RKO (cell line): ENCODE measurements around the gene CLRN3.

Source experiments
- DNase-seq: peaks from one replicate; pipeline ENCODE4 v3.0.0-alpha.2; 2016; ENCODE audit warnings: low spot score

CLRN3 gene

DNA sequence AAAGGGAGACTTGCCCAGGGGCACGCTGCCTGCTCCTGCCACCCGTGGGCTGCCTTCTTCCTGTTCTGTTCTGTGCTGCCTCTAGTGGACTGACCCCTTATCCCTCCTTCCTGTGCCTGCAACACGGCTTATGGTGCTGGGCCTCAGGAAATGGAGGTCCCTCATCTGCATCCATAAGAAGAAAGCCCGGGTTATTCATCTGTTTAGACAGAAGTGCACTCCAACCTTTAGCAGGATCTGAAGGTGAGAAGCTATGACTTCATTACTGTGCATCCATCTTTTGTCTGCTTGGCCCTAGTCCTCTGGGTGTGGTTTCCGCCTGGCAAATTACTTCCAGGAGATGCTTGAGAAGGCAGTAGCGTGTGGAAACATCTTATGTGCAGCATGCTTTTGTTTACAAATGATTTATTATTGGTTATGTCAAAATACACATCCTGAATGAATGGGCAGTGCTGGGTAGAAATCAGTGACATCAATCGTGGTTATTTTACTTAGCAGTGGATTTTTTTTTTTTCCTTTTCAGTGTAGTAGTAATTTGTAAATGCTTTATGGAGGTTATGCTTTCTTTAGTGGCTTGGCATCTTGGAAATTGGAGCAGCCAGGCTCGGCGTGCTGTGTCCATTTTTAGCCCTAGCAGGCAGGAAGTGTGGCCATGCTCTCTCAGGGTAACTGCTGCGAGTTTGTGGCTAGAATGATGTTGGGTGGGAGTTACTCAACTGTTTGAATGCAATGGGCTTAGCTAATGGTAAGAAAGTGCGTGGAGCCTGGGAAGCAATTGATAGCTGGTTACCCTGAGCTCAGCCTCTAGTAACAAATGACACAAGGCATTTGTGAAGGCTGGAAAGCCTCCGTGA, 26.9 kb upstream of the CLRN3 start:
- DNase-seq: peak; percentile 12

DNA sequence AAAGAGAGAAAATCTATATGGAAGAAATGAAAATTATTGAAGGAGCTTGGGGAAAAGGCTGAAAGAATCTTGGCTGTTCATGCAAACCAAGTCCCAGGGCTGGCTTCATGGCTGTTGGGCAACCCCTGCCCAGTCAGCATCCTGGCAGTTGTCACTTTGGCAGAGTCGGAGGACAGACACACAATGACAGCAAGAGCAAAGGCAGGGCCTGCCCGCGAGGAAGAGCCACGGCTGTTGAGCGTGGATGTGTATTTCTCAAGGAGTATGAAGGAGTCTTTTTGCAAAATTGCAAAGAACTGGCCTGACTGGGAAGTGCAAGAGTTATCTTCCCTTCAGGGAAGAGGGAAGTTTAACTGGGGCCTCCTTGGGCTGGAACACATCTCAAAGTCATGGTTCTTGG, 25.8 kb upstream of the CLRN3 start:
- no peak for DNase-seq

DNA sequence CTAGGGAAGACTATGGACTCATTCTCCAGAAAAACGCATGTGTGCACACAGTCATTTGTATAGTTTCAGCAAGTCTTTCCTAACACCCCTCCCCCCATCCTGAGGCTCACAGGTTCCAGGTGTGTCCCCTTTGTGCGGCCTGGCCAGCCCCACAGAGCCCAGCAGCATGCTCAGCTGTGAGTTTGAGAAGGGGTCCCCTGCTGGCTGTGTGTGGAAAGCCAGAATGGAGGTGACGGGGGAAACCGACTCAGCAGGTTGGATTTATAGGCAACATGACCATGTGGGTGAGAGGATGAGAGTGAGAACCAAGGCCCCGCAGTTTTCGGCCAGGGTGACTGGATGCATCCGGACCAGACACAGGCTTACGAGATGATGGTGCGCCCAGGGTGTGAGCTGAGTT, 24.1 kb upstream of the CLRN3 start:
- DNase-seq: no peak

DNA sequence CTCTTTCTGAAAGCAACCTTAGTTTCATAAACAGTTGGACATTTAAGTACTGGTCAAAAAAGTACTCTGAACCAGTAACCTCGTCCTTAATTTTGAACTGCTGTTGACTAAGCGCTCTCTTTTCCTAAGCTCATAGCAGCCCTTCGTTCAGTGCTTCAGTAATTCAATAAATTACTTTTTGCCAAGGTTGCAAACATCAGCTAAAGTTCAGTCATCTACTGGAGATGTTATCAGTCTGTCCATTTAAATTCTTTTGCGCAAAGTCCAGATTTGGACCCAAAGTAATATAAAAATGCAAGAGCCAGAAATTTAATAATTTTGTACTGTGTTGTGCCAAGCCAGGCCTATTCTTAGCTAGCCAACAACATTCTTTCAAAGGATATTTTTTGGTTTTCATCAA, 22.6 kb upstream of the CLRN3 start:
- no peak for DNase-seq

DNA sequence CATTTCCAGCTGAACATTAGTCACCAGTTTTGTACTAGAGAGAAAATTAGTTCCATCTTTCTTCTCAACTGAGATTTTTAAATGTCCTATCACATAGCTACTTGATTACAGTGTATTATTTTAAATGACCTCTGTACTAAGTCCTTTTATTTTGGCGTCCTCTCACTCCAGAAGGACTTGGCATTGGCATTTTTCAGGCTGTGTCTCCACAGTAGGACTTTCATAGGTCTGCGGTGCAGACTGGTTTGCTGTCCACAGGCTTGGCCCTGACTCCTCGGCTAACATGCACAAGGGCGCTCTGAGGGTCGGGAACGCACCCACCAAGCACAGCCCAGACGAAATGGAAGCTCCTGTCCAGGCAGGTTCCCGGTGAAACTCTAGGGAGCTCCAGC, 20.6 kb upstream of the CLRN3 start:
- DNase-seq: no peak

DNA sequence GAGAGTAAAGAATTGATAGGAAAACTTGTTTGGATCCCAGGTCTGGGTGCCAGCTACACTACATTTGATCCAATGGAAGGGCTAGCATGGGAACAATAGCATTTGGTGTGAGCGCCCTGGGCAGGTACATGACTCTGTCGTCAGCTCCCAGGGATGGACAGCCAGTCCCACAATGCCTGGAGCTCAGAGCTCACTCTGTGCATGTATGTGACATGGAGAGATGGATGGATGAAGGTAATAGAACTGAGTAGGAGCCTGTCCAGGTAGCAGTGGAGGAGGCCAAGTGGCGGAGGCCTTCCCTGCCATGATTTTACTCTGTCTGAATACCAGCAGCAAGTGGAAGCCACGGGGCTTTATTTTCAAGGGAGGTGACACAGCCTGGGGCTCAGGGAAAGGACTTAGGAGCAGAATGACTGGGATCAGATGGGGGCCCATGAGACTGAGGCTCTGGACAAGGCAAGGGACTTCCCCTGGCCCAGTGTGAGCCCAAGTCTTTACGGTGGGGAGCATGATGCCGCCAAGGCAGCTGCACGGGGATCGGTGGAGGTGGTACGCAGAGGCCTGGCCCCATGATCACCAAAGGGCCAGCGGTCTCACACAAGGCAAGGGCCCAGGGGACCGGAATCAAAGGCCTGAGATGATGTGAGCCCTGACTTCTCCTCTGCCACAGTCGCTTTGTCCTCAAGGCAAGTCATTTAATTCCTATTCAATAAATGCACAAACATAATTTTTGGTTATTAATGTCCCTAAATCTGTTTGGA, 20.0 kb upstream of the CLRN3 start:
- DNase-seq: no peak

DNA sequence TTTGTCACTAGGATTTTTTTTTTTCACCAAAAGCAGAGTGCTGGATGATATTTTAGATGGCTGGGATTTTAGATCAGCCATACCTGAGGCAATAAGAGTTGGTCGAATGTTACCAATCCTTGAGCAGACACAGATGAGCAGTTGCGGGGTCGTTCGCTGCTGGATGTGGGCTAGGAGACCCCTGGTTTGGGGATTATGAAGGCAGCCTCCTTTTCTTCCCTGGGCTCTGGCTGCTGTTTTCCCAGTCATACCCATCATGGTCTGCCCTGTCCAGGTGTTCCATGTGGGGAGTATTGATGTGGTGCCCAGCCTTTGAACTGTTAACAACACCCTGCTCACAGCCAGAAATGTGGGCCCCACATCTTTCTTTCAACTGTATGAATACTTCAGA, 19.1 kb upstream of the CLRN3 start:
- no peak for DNase-seq

DNA sequence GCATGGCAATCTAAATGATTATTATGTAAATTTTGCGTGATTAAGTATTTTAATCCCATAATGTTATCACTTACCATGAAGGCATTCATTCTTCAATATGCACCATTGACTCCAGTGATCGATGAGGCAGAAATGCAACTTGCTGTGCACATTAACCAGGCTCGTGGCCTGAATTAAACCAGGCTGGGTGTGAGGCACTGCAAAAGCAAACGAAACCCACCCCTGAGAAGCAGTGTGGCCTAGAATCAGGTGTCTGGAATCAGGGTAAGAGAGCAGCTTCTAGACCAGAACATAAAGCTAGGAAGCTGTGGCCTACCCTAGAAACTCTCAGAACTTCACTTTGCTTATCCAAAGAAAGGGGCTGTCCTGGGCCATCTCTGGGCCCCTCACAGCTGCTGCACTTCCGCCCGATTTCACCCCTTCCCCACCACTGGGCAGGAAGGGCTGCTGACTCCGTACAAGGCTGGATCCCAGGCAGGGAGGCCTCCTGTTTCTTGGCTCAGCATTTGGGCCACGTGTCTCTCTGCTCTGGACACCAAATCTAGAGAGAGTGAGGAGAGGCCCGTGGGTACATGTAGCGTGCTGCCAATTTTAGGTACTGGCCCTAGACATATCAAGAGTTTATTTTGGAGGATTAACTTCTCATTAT, 18.6 kb upstream of the CLRN3 start:
- no peak for DNase-seq

DNA sequence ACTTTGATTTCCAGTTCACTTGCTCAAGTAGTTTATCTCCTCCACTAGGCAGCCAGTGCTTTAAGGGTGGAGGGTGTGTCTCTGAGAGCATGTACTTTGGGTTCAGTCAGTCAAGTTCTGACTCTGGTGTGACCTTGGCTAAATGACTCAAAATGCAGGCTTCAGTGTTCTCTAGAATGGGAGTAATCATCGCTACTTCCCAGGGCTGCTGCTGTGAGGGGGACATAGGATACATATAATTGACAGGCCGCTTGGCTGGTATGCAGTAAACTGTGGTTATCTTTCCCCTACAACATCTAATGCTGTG, 17.7 kb upstream of the CLRN3 start:
- no peak for DNase-seq

DNA sequence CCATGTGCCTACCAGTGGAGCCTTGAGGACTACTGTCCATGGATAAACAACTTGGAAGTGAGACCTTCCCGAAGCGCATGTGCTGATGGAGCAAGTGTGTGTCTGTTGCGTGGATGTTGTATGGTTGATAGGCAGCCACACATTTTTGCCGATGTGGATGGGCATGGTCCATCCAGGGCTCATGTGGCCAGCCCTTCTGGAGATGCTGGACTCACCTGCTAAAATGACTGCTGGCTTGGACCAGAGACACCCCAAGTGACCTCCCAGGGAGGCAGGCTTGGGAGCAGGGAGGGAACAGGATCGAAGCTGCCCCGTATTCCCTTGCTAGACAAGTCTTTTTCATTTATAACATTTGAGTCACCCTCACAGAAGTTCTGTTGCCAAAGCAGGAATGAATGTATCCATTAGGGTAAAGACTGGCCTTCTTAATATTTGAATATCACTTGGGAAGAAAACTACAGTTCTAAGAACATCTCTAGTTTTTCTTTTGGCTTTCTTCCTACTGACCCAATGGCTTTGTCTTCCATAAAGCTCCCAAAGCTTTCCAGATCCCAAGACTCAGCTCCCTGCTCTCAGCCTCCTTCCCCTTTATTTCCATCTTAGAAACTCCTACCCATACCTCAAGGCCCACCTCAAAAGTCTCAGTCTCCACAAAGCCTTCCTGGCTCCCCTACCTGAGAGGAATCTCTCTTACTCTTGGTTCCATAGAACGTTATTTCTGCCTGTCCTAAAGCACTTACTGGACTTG, 17.1 kb upstream of the CLRN3 start:
- DNase-seq: no peak

DNA sequence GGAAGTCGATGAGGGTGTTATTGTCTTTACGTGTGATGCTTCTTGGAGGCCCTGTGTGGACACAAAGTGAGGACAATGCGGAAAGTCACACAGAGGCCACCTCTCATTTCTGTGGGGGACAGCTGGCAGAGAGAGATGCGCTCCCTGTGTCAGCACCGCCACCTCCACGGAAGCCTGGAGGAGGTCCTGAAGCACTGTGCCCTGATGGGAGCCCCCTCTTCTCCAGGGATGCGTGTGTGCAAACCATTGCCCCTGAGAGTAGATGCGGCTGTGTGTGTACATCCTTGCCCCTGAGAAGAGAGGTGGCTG, 16.2 kb upstream of the CLRN3 start:
- no peak for DNase-seq

GRCh38 chr10:127908106-127908958, 15.6 kb upstream of the CLRN3 start:
- DNase-seq: peak; percentile 29

- no peak for DNase-seq
These were observed 14.8 kb upstream of the CLRN3 start for GRCh38 chr10:127907411-127908105.

DNA sequence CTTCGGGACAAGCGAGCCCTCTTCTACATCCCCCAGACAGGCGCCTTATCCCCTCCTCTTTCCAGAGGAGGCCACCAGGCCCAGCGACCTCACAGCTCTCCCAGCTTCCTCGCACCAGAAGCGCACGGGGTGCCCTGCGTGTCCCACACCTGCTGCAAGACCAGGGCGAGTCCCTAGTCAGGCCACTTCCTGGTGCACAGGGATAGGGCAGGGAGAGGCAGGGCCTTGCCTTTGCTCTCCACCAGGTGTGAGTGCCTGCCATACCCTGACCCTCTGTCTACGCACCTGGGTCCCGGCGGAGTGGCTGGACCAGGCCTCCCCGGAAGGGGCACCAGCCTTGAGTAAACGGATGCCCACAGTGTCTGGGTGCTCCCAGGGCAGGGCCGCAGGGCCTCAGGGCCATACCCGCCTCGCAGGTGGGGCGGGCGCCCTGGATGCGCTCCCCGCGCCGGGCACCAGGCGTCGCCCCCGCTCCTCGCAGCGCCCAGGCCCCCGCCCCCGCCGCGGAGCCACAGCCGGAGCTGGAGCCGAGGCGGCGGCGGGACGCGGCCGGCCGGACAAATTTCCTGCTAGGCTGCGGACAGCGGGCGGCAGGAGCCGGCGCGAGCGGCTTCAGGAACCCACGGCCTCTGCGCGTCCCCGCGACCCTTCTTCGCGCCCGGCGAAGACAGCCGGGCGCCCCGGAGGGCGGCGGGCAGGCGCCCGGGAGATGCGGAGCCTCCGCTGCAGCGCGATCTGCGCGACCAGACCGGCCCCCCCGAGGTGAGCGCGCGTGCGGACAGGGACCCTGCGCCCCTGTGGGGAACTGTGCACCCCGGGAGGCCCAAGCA, 14.0 kb upstream of the CLRN3 start, which contains the start of gene PTPRE:
Gene PTPRE, plus strand, starts transcription at position 556 of the 830 bp plus-strand sequence. CDS start 133,779 bp downstream, outside the sequence.
- DNase-seq: peak; percentile 51

DNA sequence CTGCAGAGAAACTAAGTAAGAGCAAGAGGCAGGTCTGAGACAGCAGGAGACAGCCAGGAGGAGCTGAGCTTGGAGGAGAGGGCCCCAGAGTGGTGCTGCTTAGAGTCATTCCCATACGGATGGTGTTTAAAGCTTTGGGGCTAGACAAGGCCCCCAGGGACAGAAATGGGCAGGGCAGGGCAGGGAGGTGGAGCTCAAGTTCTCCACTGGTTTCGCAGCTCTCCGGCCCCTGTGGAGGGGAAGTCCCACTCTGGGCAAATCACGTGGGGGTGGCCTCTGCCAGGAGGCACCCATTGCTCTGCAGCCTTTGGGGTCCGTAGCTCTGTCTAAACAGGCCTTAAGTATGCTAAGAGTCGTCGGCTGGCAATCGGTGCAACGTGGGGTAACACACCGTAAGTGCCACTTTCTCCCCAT, 13.1 kb upstream of the CLRN3 start:
- no peak for DNase-seq

DNA sequence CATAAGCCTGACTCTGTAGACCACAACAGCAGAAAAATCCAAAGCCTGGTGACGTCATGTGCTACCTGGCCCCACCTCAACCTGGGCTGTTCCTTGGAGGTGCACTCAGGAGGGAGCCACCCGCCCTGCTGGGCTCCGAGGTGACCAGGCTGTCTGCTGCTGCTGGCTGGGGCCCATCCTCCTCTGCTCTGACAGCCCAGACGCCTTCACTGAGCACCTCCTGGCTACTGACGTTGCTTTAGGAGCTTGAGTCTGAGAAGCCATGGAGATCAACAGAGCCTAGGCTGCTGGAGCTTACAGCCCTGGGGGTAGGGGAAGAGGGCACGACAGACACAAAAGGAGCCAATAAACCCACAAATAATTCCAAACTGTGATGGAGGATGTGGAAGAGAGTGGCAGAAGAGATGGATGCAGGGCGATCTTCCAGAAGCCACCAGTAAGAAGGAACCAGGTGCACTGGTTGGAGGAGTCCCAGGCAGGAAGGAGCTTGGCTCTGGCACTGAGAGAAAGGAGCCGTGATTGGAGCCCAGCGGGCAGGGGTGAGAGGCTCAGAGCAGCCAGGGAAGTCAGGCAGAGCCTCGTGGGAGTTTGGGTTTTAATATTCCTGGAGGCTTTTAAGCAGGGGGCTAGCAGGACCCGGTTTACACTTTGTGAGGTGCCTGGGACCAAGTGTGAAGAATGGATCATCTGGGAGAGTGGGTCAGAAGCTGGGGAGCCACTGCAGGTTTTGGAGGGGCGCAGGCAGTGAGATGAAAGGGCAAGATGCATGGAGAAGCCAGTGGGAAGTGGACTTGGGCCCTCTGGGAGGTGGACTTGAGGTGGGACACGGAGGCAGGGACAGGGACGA, 12.5 kb upstream of the CLRN3 start:
- no peak for DNase-seq

DNA sequence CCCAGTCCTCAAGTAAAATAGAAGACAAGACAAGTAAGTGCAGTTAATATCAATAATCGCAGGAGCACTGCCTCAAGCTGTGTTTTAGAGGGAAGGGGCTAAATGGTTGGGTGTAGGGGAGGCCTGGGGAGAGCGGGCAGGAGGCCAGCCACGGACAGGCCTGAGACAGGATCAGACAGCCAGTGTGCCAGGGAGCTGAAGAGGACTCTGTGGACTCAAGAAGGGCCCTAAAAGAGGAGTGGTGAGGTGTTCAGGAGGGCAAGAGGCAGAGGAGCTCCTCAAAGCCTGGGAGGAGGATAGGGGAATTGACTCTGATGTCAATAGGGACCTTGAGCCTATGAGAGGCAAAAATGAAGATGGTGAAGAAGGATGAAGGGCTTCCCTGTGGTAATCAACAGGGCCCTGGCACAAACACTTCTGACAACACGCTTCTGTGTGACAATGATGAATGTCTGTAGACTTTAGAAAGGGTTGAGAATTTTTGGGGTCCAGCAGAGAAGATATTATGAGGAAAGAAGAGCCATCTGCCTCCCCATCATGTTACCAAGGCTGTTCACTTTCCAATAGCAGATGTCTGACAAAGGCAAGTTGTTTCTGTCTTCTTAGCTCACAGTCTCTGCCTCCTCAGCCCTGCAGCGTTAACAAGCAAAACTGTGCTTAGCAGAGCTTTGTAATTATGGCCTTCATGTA, 11.7 kb upstream of the CLRN3 start:
- no peak for DNase-seq

DNA sequence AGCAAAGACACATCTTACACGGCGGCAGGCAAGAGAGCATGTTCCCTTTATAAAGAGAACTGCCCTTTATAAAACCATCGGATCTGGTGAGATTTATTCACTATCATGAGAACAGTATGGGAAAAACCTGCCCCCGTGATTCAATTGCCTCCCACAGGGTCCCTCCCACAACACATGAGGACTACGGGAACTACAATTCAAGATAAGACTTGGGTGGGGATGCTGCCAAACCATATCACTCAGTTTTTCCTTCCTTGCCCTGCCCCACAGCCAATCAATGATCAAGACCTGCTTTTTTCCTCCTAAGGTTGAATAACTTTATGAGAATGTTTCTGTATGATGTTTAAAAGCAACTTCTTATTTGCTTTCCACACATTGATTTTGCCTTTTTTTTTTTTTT, 11.0 kb upstream of the CLRN3 start:
- DNase-seq: no peak
